ENCODE results near the gene DHH.

Gene DHH

DNA sequence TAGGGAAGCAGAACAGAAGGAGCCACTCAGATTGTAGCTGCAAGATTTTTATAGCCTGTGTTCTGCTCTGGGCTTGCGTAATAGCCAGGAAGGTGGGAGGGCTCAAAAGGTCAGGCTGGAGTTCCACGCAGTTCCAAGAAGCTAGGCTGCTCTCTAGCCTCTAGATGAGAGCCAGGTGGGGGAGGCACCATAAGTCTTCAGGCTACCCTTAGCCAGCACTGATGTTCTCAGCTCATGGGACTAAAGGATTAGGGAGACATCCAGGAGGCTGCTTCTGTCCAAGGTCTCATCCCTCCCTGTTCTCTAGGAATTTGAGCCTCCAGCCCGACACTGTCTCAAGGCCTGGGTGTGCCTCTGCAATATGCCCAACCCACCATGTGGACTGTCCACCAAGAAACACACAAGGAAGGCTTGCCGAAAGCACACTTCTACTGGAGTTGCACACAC lies 14.4 kb upstream of the DHH start:
- no peak for DNase-seq

DNA sequence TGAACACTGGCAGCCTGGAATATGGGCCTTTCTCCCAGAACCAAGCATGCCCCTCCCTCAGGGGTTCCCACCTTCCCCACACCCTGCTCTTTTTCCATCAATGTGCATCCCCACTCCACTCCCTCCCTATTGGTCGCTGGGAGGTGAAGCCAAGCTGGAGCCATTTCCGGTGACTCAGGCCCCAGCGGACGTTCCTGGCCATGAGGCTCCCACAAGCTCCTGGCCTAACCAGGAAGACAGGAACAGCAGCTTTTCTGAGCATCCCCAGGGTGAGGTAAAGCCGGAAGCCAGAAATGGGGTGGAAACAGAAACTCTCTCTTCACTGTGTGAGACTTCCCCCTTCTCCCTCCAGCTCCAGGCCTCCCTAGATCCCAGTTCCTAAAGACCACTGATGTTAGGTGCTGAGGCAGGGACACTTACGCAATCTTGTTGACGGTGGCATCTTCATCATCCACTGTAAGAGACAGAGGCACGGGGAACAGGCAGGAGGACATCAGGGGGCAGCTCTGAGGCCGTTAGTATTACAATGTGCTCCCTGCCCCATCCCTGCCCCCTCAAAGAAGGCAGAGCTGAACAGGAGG lies 11.0 kb upstream of the DHH start:
- DNase-seq, result no peak

DNA sequence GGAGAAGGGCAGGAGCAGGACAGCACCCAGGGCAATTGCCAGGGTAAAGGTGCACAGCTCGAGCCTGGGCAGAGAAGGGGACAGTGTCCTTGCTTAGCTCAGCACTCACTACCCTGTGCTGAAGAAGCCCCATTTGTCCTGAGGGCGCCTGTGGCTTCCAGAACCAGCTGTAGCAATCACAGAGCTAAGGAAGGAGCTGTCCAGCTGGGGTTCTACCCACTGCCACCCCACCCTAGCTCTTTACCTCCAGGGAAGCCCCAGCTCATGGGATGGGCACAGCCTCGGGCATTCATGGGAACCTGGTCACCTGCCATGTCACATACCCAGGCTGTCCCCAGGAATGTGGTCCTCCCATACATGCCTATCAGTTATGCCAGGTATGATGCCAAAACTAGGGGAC lies 10.2 kb upstream of the DHH start:
- no peak for DNase-seq

DNA sequence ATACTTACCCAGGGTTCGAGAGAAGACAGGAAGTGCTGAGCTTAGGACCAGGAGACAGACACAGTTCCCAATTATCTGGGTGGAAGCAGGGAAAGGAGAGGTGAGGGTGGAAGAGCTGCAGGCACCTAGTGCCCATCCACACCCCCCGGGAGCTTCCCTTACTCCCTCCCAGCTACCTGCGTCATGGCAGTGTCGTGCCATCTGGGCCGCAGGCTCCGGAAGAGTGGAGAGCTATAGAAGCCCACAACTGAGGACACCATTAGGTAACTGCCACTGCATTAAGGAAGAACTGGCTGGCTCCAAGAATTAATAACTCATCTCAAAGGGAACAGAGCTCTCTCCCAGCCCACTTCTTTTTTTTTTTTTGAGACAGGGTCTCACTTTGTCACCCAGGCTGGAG lies 5.8 kb upstream of the DHH start:
- DNase-seq, result no peak

DNA sequence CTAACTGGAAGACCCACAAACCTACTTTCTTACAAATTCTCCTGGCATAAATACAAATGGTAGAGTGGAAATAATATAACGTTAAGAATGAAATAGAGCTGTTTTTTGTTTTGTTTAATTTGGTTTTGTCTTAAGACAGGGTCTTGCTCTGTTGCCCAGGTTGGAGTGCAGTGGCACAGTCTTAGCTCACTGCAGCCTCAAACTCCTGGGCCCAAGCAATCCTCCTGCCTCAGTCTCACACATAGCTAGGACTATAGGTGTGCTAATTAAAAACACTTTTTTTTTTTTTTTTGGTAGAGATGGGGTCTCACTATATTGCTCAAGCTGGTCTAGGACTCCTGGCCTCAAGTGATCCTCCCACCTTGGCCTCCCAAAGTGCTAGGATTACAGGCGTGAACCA lies 4.1 kb upstream of the DHH start:
- DNase-seq, result no peak

DNA sequence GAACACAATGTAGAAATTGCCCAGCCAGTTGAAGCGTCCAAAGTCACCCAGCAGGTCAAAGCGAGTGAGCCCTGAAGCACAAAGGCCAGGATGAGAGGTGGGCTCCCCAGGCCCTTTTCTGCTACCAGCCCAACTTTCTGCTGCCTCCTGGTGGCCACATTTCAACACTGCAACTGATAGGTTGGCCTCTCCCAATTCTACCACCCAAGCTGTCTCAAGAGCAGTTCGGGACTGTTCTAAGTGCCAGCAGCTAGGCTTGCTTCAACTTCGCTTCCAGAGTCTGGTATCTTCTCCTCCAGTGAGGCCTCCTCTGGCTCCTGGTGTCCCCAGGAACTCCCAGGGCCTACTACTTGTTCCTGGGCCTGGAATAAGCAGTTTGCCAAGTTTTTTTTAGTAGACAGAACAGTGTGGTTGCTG lies 3.4 kb upstream of the DHH start:
- no peak for DNase-seq

- DNase-seq, result no peak
Measured at GRCh38 chr12:49097381-49097780, 2.8 kb upstream of the DHH start.

DNA sequence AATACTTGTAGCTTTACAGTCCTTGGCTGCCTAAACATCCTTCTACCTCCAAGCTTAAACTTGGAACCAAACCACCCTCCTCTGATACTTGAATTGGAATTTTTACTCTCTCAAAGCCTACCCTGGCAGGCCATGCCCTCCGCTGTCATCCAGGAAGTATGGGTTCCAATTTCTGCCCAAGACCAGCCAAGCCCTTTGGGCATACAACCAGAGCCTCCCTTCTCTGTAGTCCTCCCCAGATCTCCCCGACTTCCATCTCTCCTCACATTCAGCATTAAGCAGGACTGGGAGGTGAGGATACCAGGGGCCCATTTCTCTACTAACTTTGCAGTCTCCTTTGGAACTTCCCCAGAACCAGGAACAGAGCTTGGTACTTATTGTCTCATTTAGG lies 369 bp upstream of the DHH start:
- no peak for DNase-seq

GRCh38 chr12:49093792-49094159 lies 825 bp downstream of the DHH start:
- no peak for DNase-seq

DNA sequence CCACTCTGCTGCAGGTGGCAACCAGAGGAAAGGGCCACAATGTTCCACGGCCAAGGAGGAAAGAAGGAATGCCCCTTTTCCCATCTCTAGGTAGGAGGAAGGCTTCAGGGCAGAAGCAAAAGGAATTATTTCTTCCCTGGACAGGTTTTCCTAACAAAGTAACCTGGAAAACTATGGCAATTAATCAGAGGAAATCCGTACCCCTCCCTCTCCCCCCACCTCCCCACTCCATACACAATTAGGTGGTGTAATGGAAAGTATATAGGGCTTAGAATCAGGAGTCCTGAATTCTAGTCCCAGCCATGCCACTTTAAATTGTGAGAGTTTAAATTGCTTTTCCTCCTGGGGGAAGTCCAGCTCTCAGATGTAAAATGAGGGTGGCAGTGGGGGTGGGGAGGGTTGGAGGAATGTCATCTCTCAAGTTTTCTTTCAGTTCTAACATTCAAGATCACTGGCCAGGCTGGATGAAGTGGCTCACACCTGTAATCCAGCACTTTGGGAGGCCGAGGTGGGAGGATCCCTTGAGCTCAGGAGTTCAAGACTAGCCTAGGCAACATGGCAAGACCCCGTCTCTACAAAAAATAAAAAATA lies 1.7 kb downstream of the DHH start:
- no peak for DNase-seq

- no peak for DNase-seq
Measured at GRCh38 chr12:49092086-49092815, 2.4 kb downstream of the DHH start.

- no peak for DNase-seq
Measured at GRCh38 chr12:49091836-49092085, 2.8 kb downstream of the DHH start.

- no peak for DNase-seq
Measured at GRCh38 chr12:49091056-49091835, 3.4 kb downstream of the DHH start.

DNA sequence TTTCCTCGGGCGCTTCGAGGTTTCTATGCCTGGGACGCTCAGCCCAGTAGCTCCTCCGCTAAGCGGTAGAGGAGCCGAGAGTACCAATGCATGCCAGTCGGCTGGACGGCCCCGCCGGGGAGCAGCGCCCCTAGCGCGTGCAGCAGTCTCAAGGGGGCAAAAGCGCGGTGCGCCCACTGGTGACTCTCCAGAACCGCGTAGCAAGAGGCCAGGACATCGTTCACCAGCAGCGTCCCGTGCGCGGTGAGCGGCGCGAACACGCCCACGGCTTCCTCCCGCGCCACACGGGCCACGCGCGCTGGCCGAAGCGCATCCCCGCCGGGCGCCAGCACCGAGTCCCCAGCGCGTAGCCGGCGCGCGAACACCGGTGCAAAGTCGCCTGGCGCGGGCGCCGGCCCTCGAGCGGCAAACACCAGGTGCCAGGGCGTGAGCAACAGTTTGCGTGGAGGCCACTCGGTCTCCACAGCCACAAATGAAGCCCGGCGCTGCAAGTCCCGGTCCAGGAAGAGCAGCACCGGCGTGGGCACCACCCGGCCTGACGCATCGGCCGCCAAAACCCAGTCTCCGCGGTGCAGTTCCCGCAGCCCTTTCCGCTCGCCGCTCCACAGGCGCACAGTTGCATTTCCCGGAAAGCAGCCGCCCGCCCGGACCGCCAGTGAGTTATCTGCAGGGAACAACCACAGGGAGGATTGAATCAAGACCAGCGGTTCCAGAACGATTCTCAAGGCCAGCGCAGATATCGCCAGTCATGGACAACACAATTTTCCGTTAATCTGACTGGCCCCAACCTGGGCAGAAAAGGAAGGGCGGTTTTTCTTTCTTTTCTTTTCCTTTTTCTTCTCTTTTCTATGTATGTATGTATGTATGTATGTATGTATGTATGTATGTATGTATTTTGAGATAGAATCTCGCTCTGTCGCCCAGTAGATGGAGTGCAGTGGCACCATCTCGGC lies 4.5 kb downstream of the DHH start:
- no peak for DNase-seq

- no peak for DNase-seq
Measured at GRCh38 chr12:49088932-49089330, 5.7 kb downstream of the DHH start.

GRCh38 chr12:49088150-49088931 lies 6.3 kb downstream of the DHH start:
- DNase-seq, result peak; percentile 73

DNA sequence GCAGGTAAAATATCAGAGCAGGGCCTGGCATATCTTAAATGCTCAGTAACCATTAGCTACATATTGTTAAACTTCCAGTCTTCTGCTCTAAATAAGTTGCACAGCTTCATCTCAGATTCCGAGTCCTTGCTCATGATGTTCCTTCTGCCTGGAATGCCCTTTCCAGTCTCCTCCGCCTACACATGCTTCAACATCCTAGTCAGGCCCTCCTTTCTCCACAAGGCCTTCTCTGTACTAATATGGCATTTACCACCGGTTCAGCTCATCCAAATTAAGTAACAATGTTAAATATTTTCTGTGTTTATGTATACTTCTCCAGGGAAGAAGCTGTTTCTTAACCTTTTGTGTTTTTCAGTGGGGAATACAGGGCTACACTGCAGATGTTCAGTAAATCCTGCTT lies 8.5 kb downstream of the DHH start:
- no peak for DNase-seq

GRCh38 chr12:49084438-49084837 lies 10.2 kb downstream of the DHH start:
- no peak for DNase-seq

GRCh38 chr12:49079793-49080192 lies 14.8 kb downstream of the DHH start:
- no peak for DNase-seq

DNA sequence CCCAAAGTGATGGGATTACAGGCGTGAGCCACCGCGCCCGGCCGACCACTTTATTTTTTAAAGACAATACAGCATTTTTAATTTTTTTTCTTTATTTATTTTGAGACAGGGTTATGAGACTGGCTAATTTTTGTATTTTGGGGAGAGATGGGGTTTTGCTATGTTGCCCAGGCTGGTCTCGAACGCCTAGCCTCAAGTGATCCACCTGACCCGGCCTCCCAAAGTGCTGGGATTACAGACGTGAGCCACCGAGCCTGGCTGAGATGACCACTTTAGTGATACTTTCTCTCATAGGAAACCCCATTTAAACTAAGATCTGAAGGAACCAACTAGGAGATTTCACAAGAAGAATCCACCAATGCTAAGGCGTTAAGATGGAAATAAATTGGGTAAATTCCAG lies 23.6 kb downstream of the DHH start:
- no peak for DNase-seq

- DNase-seq, result peak; percentile 88
Measured at GRCh38 chr12:49069507-49070346, 24.9 kb downstream of the DHH start, which contains the start of gene RHEBL1. Gene RHEBL1, minus strand, starts transcription at chr12:49069979. Its CDS starts 194 bp downstream, at chr12:49069785.
